K562 (cell line): Measurements from ENCODE around the gene PHF12. TPM values are rescaled to one million over a fixed set of nuclear protein-coding genes. Genes with fewer than 3 reads are reported as not detected.

Experiments used
- BCOR ChIP-seq: fragments of 450-650 bp; IDR thresholded peaks from 2 replicates; pipeline ENCODE4 v1.6.1; 2016
- BRD9 ChIP-seq: fragments of 450-650 bp; IDR thresholded peaks from 2 replicates; pipeline ENCODE4 v1.6.1; 2018; ENCODE audit warnings: low read depth; ENCODE audit not compliant: partially characterized antibody
- CCAR2 ChIP-seq: fragments of 200-400 bp; formaldehyde crosslinking; IDR thresholded peaks from 2 replicates; pipeline ENCODE4 v1.6.1; 2017; ENCODE audit warnings: mild to moderate bottlenecking, low read depth, low read length
- DDX20 ChIP-seq: fragments of 450-650 bp; IDR thresholded peaks from 2 replicates; pipeline ENCODE4 v1.6.1; 2016; ENCODE audit warnings: missing genetic modification characterization, low read depth, mild to moderate bottlenecking, missing compliant biosample characterization, moderate library complexity
- DIDO1 ChIP-seq: fragments of 450-650 bp; IDR thresholded peaks from 2 replicates; pipeline ENCODE4 v1.6.1; 2016; ENCODE audit warnings: low read depth, missing biosample characterization, missing genetic modification characterization
- FOXK1 ChIP-seq: sonication (generic); formaldehyde crosslinking; IDR thresholded peaks from 2 replicates; pipeline ENCODE4 v1.8.0; 2022; ENCODE audit warnings: missing genetic modification reagents, mild to moderate bottlenecking, borderline replicate concordance
- POLR2B ChIP-seq: fragments of 450-650 bp; IDR thresholded peaks from 2 replicates; pipeline ENCODE4 v1.6.1; 2018; ENCODE audit warnings: low read depth; ENCODE audit not compliant: partially characterized antibody
- RBBP5 ChIP-seq: fragments of 200-600 bp; sonication (generic); IDR thresholded peaks from 2 replicates; pipeline ENCODE4 v1.6.1; 2012; ENCODE audit warnings: borderline replicate concordance, mild to moderate bottlenecking, low read length, control low read depth, inconsistent platforms; ENCODE audit not compliant: insufficient read depth, poor library complexity, severe bottlenecking
- REST ChIP-seq, 2 experiments: fragments of 450-650 bp; formaldehyde crosslinking in 1 of 2; IDR thresholded peaks; 2 replicates each; pipeline versions ENCODE4 v1.4.0 to v1.6.1; 2014 to 2020; ENCODE audit warnings: mild to moderate bottlenecking in 2 of 2, borderline replicate concordance in 1 of 2, low read depth in 1 of 2
- SPI1 ChIP-seq: IDR thresholded peaks from 2 replicates; pipeline ENCODE4 v1.6.1; 2011; ENCODE audit warnings: low read depth, low read length, control low read depth, borderline replicate concordance
- STAT6 ChIP-seq: sonication (generic); formaldehyde crosslinking; IDR thresholded peaks from 2 replicates; pipeline ENCODE4 v1.8.1; 2023; ENCODE audit warnings: mild to moderate bottlenecking, missing genetic modification reagents
- TRIM28 ChIP-seq: fragments of 450-650 bp; IDR thresholded peaks from 2 replicates; pipeline ENCODE4 v1.6.1; 2017
- ZBTB33 ChIP-seq: sonication (generic); formaldehyde crosslinking; IDR thresholded peaks from 2 replicates; pipeline ENCODE4 v1.8.1; 2023; ENCODE audit warnings: mild to moderate bottlenecking, missing genetic modification reagents
- polyA plus RNA-seq, 8 experiments: library from polyadenylated mRNA; depleted of rRNA in 4 of 8; stranded (reverse) in 5 of 8; unstranded in 3 of 8; fragments of >200 nt; fragmentation: Nextera tagmentation in 2 of 8; fragmentation: Illumina TruSeq in 1 of 8; extraction: Ambion mirVana in 2 of 8; extraction: Trizol in 1 of 8; gene quantifications; 2 replicates each; pipeline versions ENCODE4 v1.2.1 to v1.2.3, GENCODE V29; 2011 to 2014; ENCODE audit warnings: inconsistent platforms in 1 of 8, missing spikeins in 1 of 8
- total RNA-seq, 7 experiments: library from RNA; depleted of rRNA in 6 of 7; stranded (reverse); fragments of >200 nt in 6 of 7; fragmentation: Illumina TruSeq in 2 of 7; extraction: Trizol in 2 of 7; gene quantifications; 2 replicates each; pipeline versions ENCODE4 v1.2.1 to v1.2.3, GENCODE V29; 2011 to 2021; ENCODE audit warnings: low replicate concordance in 1 of 7

PHF12 gene
- total and polyA plus RNA-seq, 9 of the 15 experiments (the other 6 are each of a cell fraction or from before 2014, with no cell fraction given) = 0.82 to 31.3 (median 13.5) TPM

DNA sequence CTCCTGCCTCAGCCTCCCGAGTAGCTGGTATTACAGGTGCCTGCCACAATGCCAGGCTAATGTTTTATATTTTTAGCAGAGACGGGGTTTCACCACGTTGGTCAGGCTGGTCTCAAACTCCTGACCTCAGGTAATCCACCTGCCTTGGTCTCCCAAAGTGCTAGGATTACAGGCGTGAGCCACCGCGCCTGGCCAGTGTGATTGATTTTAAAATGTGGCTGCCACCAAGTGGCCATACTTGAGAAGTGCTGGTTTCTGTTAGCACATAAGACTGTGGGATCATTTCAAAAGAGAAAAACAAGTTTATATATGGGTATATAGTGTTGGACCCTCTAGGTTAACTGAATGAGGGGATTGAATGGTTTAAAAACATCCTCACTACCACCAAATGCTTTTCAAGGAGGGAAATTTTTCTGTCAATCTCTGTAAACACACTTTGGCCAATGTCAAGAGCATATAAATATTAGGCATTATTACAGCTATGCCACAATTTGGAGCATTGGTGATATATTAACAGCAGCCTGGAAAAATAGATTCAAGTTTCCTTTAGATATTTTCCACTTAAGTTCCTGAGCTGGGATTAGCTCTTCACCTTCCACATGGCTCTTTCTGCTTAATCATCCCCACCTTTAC is 34.9 kb downstream of the PHF12 start (continued):
- TF ChIP-seq DDX20 (tag) (no peak), STAT6 (0 out of 2 replicates have a peak, but pooled peaks have one; percentile 52), BCOR (peak; percentile 23; the same call in 1 of the 2 replicates), TRIM28 (0 out of 2 replicates have a peak, but pooled peaks have one; percentile 34), RBBP5 (no peak), FOXK1 (CRISPR knock-in tag) (no peak), CCAR2 (no peak), SPI1 (no peak), POLR2B (no peak), REST (IDR thresholded peaks at IDR 0.05; ENCODE audit: borderline replicate concordance) (peak; percentile 72), REST (CRISPR knock-in tag; IDR thresholded peaks at IDR 0.05; ENCODE audit: low read depth) (no peak), ZBTB33 (peak; percentile 68; the same call in 1 of the 2 replicates), BRD9 (peak; percentile 63), DIDO1 (no peak)
